ENCODE measurements around the gene B4GALNT3.

The B4GALNT3 gene

DNA sequence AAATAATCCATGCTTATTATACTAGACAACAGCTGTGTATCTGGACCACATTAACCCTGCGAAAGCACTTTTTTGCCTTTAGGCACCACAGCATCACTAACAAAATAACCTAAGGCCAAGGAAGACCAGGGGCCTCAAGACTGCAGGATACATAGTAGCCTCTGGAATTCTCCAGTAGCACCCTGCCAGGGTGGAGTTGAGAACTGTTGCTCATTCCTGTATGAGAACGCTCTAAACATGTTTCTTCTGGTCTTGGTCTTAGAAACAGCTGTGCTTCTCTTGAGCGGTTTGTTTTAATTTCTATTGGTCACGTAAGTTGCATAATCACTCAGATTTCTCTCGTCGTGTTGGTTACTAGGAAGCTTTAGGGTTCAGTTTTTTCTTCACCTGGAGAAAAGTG, 7.9 kb downstream of the B4GALNT3 start:
- TF ChIP-seq, protein P1, sequence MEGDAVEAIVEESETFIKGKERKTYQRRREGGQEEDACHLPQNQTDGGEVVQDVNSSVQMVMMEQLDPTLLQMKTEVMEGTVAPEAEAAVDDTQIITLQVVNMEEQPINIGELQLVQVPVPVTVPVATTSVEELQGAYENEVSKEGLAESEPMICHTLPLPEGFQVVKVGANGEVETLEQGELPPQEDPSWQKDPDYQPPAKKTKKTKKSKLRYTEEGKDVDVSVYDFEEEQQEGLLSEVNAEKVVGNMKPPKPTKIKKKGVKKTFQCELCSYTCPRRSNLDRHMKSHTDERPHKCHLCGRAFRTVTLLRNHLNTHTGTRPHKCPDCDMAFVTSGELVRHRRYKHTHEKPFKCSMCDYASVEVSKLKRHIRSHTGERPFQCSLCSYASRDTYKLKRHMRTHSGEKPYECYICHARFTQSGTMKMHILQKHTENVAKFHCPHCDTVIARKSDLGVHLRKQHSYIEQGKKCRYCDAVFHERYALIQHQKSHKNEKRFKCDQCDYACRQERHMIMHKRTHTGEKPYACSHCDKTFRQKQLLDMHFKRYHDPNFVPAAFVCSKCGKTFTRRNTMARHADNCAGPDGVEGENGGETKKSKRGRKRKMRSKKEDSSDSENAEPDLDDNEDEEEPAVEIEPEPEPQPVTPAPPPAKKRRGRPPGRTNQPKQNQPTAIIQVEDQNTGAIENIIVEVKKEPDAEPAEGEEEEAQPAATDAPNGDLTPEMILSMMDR (IDR thresholded peaks at IDR 0.05; ENCODE audit: insufficient read depth, missing control alignments) = no peak
- FAIRE-seq (no peak), DNase-seq (ENCODE audit: insufficient read length, low spot score) (no peak)

DNA sequence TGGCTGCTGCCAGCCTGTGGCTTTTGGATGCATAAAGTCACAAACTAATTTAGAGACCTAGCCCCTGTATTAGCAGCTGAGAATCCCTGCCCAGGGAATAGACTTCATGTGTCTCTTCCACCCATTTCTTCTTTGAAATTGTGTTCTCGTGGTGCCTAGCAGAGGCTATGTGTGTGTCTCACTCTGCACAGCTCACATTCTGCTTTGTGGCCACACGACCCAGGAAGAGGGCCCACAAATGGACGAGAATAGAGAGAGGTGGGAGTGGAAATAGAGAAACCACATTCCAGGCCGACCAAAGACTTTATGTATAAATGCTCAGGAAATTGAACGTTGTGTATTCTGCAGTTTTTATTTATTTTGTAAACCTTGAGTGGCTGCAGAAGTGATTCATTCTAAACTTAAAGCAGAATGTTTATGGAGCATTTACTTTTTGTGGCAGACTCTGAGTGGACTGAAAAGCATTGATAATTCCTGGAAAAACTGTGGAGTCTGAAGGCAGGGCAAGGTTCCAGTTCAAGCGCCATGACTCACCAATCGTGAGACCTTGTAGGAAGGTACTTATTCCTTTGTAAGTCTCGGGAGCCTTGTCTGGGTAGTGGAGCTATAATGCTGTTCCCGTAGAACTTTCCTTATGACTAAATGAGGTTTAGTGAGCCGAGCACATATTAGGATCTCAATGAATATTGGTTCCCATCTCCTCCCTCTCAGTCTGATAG, 9.1 kb downstream of the B4GALNT3 start:
- DNase-seq (ENCODE audit: insufficient read length, low spot score) (no peak), FAIRE-seq (no peak)
- TF ChIP-seq, protein P1 (IDR thresholded peaks at IDR 0.05; ENCODE audit: insufficient read depth, missing control alignments) = no peak

DNA sequence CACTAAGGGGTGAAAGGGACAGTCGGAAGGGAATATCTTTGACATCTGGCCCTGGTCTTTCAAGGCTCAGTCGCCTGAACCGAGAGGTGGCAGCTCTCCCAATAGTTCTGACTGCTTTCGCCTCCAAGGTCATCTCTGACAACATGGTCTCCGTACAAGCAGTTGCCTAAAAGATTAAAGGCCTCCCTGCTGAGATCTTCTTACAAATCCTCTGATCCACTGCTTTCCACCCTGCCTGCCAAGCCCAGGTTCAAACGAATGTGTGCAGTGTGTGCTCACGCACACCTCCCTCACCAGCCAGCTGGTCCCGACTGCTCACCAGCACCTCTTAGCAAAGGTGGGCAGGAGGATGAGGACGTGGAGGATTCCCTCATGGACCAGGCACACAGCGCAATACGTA, 10.4 kb downstream of the B4GALNT3 start:
- no peak for DNase-seq (ENCODE audit: insufficient read length, low spot score)
- TF ChIP-seq, protein P1 (IDR thresholded peaks at IDR 0.05; ENCODE audit: insufficient read depth, missing control alignments) = no peak
- no peak for FAIRE-seq

DNA sequence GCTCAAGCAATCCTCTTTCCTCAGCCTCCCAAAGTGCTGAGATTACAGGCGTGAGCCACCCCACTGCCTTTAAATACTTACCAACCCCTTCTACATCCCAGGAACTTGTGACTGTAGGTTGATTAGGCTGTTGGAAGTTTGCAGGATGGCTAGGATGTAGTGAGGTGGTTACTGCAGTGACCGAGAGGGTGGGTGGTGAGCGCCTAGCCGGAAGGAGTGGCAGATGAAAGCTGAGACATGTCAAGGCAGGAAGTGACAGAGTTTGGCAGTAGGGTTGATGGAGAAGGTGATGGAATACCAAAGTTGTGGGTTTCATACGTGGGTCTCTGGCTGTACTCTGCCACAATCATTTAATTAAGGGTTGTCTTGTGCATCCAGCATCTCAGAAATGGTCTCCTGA, 13.5 kb downstream of the B4GALNT3 start:
- FAIRE-seq (no peak), DNase-seq (ENCODE audit: insufficient read length, low spot score) (no peak)
- TF ChIP-seq, protein P1 (IDR thresholded peaks at IDR 0.05; ENCODE audit: insufficient read depth, missing control alignments) = no peak

DNA sequence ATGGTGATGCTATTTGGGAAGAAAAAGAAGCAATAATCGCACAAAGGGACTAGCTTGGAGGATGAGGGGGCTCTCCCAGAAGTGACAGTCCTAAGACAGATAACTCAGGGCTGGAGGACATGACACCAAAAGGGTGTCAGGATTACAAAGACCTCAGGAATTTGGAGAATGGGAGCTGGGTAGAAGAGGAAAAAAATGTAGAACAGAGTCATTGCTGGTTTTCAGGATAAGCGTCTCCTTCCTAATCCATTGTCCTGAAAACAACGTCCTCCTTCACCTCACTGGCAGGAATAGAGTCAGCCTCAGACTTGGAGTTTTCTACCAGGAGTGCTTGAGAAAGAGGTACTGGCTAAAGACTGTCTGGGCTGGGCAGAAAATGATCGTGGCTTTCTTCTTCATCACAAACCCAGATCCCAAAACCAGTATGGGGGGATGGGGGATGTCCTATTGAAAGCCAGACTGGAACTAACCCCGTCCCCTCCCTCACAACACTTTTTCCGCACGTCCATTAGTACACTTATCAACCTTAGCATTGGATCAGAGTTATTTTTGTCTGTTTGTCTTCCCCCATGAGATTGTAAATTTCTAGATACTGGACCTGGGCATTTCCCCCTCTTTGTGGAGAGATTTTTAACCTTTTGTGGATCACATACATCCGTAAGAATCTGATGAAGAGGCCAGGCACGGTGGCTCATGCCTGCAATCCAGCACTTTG, 14.3 kb downstream of the B4GALNT3 start:
- no peak for DNase-seq (ENCODE audit: insufficient read length, low spot score)
- FAIRE-seq = no peak
- TF ChIP-seq, protein P1 (IDR thresholded peaks at IDR 0.05; ENCODE audit: insufficient read depth, missing control alignments) = no peak

DNA sequence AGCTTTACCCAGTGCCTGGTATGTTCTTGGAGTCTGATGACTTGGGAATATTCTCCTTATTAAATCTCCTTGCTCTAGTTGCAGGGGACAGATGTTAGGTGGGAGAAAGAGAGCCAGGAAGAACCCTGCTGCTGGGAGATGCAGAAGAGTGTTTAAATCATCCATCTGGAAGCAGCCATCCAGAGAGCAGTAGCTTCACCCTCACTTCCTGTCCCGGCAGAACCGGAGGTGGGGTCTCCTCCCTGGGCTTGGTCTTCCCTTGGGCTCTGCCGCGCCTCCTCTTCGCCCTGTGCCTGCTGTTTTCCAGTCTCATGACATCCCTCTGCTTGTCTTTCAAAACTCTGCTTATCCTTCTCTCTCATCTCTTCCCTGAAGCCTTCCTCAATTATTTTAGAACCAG, 15.5 kb downstream of the B4GALNT3 start:
- FAIRE-seq = no peak
- DNase-seq (ENCODE audit: insufficient read length, low spot score) = no peak
- TF ChIP-seq, protein P1 (IDR thresholded peaks at IDR 0.05; ENCODE audit: insufficient read depth, missing control alignments) = no peak

DNA sequence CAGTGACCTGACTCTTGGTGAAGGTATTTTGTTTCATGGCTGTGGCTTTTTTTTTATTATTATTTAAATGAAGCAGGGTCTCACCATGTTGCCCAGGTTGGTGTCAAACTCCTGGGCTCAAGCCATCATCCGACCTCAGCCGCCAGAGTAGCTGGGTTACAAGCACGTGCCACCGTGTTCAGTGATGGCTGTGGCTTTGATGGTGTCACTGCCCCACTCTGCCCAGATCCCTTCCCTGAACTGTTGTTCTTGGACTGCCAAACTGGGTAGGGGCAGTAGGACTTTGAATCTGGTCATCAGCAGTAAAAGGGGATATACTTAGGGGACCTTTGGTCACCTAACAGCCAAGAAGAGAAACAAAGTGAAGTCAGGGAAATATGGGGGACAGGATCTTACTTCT, 19.4 kb downstream of the B4GALNT3 start:
- FAIRE-seq (no peak), DNase-seq (ENCODE audit: insufficient read length, low spot score) (no peak)
- TF ChIP-seq, protein P1 (IDR thresholded peaks at IDR 0.05; ENCODE audit: insufficient read depth, missing control alignments) = no peak

All from D721Med (cell line).